Mesendoderm (in vitro differentiated cells): Measurements from ENCODE around the gene BAHCC1.

Source experiments
- DNase-seq: peaks from one replicate; pipeline ENCODE4 v3.0.0; 2013
- H2AK5ac ChIP-seq: 2 replicates; pipeline ENCODE4 v1.6.1; 2013; ENCODE audit warnings: low read length, inconsistent platforms
- H2BK120ac ChIP-seq: 2 replicates; pipeline ENCODE4 v1.6.1; 2013; ENCODE audit warnings: low read depth, mild to moderate bottlenecking, low read length, moderate library complexity, mixed read lengths
- H2BK15ac ChIP-seq: replicated peaks from 2 replicates; pipeline ENCODE4 v1.6.1; 2013; ENCODE audit warnings: low read depth, mild to moderate bottlenecking, moderate library complexity
- H2BK5ac ChIP-seq: 2 replicates; pipeline ENCODE4 v1.6.1; 2013; ENCODE audit warnings: low read length, inconsistent platforms
- H3K18ac ChIP-seq: 2 replicates; pipeline ENCODE4 v1.6.1; 2013; ENCODE audit warnings: mild to moderate bottlenecking, low read length, mixed read lengths
- H3K23ac ChIP-seq: one replicate; pipeline ENCODE4 v1.6.1; 2013; ENCODE audit warnings: low read length
- H3K27ac ChIP-seq: 2 replicates; pipeline ENCODE4 v1.5.1; 2013; ENCODE audit warnings: low read depth, mild to moderate bottlenecking, inconsistent platforms, low read length, moderate library complexity
- H3K27me3 ChIP-seq: 2 replicates; pipeline ENCODE4 v1.6.1; 2013; ENCODE audit warnings: low read length, control low read depth, mild to moderate bottlenecking, inconsistent platforms; ENCODE audit not compliant: insufficient read depth, poor library complexity
- H3K36me3 ChIP-seq: 2 replicates; pipeline ENCODE4 v1.6.1; 2013; ENCODE audit warnings: low read length, inconsistent platforms; ENCODE audit not compliant: control insufficient read depth, insufficient read depth
- H3K4ac ChIP-seq: one replicate; pipeline ENCODE4 v1.6.1; 2013; ENCODE audit warnings: low read depth, mild to moderate bottlenecking, low read length, moderate library complexity
- H3K4me1 ChIP-seq: 2 replicates; pipeline ENCODE4 v1.6.1; 2013; ENCODE audit warnings: low read depth, low read length, inconsistent platforms; ENCODE audit not compliant: control insufficient read depth
- H3K4me2 ChIP-seq: 2 replicates; pipeline ENCODE4 v1.6.1; 2013; ENCODE audit warnings: low read length
- H3K4me3 ChIP-seq: 2 replicates; pipeline ENCODE4 v1.5.1; 2013; ENCODE audit warnings: mild to moderate bottlenecking, low read length
- H3K56ac ChIP-seq: one replicate; pipeline ENCODE4 v1.6.1; 2013; ENCODE audit warnings: low read length
- H3K79me1 ChIP-seq: 2 replicates; pipeline ENCODE4 v1.6.1; 2013; ENCODE audit warnings: low read length, inconsistent platforms
- H3K79me2 ChIP-seq: 2 replicates; pipeline ENCODE4 v1.6.1; 2013; ENCODE audit warnings: mild to moderate bottlenecking, low read length; ENCODE audit not compliant: control insufficient read depth, insufficient read depth
- H3K9ac ChIP-seq: 2 replicates; pipeline ENCODE4 v1.6.1; 2013; ENCODE audit warnings: low read length, inconsistent platforms
- H4K5ac ChIP-seq: one replicate; pipeline ENCODE4 v1.6.1; 2013; ENCODE audit warnings: low read length
- H4K8ac ChIP-seq: one replicate; pipeline ENCODE4 v1.6.1; 2013; ENCODE audit warnings: low read depth, mild to moderate bottlenecking, control low read depth, low read length, moderate library complexity
- WGBS: extraction: QIAGEN DNeasy Blood & Tissue Kit; methylation state at CpG from one replicate; pipeline ENCODE4 v1.1.7; 2013; ENCODE audit warnings: low lambda C conversion rate, missing lambda C conversion rate; ENCODE audit not compliant: insufficient coverage; ENCODE audit errors: extremely low coverage; 5-methylcytosine and 5-hydroxymethylcytosine counted together

The BAHCC1 gene

GRCh38 chr17:81419886-81420768 lies 24.9 kb downstream of the BAHCC1 start:
- H3K79me1 ChIP-seq, result peaks cover 12% of the 10 kb centered on the region
- peaks cover 2% of the 10 kb centered on the region for H3K79me2 ChIP-seq
- H3K4me2 ChIP-seq, result no peak overlapping the region
- WGBS, result no CpG with 5 or more reads among the region's 28 CpGs
- H3K18ac ChIP-seq, result no peak overlapping the region
- H3K27me3 ChIP-seq, result no peaks in the 10 kb centered on the region
- no peak for DNase-seq
- H2BK15ac ChIP-seq, result no peak overlapping the region
- peak overlapping the region; percentile 20 for H3K4ac ChIP-seq
- no peak overlapping the region for H2BK120ac ChIP-seq
- H3K4me1 ChIP-seq, result peaks cover 8% of the 10 kb centered on the region
- H3K36me3 ChIP-seq, result no peaks in the 10 kb centered on the region
- peak overlapping the region; percentile 51 for H3K9ac ChIP-seq
- H2BK5ac ChIP-seq, result no peak overlapping the region
- no peak overlapping the region for H3K23ac ChIP-seq
- no peak overlapping the region for H3K4me3 ChIP-seq
- no peak overlapping the region for H4K8ac ChIP-seq
- H4K5ac ChIP-seq, result no peak overlapping the region
- H3K56ac ChIP-seq, result peak overlapping the region; percentile 76
- no peak overlapping the region for H2AK5ac ChIP-seq
- peak overlapping the region; percentile 45 for H3K27ac ChIP-seq

GRCh38 chr17:81420769-81421462 lies 25.7 kb downstream of the BAHCC1 start:
- peaks cover 8% of the 10 kb centered on the region for H3K4me1 ChIP-seq
- WGBS, result no CpG with 5 or more reads among the region's 24 CpGs

DNA sequence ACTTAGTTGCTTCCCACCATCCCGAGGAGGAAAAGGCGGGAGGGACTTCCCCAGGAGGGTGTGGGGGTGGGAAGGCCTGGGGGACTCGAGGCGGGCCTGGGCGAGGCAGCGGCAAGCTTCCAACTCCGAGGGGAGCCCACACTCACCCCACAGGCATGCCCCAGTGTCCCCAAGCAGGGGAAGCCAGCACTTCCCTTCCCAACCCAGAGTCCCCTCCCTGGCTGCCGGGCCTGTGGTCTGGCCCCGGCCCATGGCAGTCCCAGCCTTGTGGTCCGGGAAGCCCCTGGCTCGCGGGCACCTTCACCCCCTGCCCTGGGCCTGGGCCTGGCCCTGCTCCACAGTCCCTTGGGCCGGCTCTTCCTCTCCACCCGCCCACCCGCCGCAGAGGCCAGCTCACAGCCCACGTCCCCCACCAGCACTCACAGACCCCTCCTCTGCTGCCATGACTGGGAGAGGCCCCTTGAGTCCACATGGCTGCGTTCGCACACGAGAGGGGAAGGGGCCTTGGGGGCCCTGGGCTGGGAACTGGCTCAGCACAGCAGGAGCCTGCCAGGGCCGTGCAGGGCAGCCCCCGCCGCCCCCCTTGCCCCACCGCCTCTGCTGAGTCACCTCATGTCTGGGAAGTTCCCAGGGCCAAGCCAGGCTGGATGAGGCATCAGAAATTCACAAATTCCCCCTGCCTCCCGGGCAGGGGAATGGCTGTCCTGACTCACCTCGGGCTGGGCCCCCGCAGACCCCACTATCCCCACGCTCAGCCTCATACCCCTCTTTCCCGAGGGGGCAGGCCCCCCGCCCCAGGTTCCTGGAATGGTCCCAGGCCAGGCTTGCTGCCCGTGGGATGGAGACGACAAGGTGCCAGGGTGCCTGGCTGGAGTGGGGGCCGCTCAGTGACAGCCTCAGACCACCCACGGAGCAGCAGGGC lies 27.8 kb downstream of the BAHCC1 start:
- no CpG with 5 or more reads among the region's 34 CpGs for WGBS
- no peak overlapping the region for H2BK5ac ChIP-seq
- no peaks in the 10 kb centered on the region for H3K27me3 ChIP-seq
- H4K5ac ChIP-seq, result no peak overlapping the region
- no peak overlapping the region for H3K4me2 ChIP-seq
- peaks cover 2% of the 10 kb centered on the region for H3K79me2 ChIP-seq
- H3K36me3 ChIP-seq, result no peaks in the 10 kb centered on the region
- H3K4me3 ChIP-seq, result no peak overlapping the region
- no peak overlapping the region for H4K8ac ChIP-seq
- H3K56ac ChIP-seq, result peak overlapping the region; percentile 81
- peaks cover 7% of the 10 kb centered on the region for H3K79me1 ChIP-seq
- peaks cover 8% of the 10 kb centered on the region for H3K4me1 ChIP-seq
- H3K27ac ChIP-seq, result peak overlapping the region; percentile 53
- H2BK15ac ChIP-seq, result peak overlapping the region; percentile 3
- peak; percentile 83 for DNase-seq
- peak overlapping the region; percentile 45 for H3K9ac ChIP-seq
- H3K18ac ChIP-seq, result peak overlapping the region; percentile 54
- H2BK120ac ChIP-seq, result peak overlapping the region; percentile 54
- H3K4ac ChIP-seq, result peak overlapping the region; percentile 62
- no peak overlapping the region for H3K23ac ChIP-seq
- peak overlapping the region; percentile 82 for H2AK5ac ChIP-seq

More at GRCh38 chr17:81420769-81421462, 25.7 kb downstream of the BAHCC1 start:
- no peak overlapping the region for H3K27ac ChIP-seq
- no peak overlapping the region for H3K18ac ChIP-seq
- H3K27me3 ChIP-seq, result no peaks in the 10 kb centered on the region
- no peak overlapping the region for H4K8ac ChIP-seq
- no peak overlapping the region for H4K5ac ChIP-seq
- H3K79me1 ChIP-seq, result peaks cover 10% of the 10 kb centered on the region
- H3K4me2 ChIP-seq, result no peak overlapping the region
- H3K23ac ChIP-seq, result no peak overlapping the region
- no peak overlapping the region for H2BK120ac ChIP-seq
- H2AK5ac ChIP-seq, result no peak overlapping the region
- no peak overlapping the region for H3K4me3 ChIP-seq
- DNase-seq, result no peak
- no peak overlapping the region for H3K56ac ChIP-seq
- no peak overlapping the region for H2BK15ac ChIP-seq
- no peaks in the 10 kb centered on the region for H3K36me3 ChIP-seq
- no peak overlapping the region for H2BK5ac ChIP-seq
- peaks cover 2% of the 10 kb centered on the region for H3K79me2 ChIP-seq
- H3K9ac ChIP-seq, result no peak overlapping the region
- no peak overlapping the region for H3K4ac ChIP-seq

DNA sequence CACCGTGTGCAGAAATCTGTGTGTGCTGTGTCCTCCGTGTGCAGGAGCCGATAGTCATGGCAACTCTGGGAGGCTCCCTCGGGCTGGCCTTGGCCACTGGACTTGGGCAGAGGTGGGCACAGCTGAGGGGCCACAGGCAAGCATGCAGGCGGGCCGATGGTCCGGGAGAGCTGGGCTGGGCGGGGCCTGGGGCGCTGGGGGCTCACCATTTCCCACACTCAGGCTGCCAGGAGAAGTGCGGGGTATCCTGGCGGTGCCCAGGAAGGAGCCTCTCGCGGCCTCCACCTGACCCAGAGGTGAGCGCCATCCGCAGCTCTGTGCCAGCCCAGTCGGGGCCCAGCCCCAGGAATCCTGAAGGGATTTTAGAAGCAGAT lies 28.4 kb downstream of the BAHCC1 start:
- H3K27ac ChIP-seq, result no peak overlapping the region
- H3K27me3 ChIP-seq, result no peaks in the 10 kb centered on the region
- H2BK15ac ChIP-seq, result peak overlapping the region; percentile 3
- H3K56ac ChIP-seq, result peak overlapping the region; percentile 74
- H3K23ac ChIP-seq, result no peak overlapping the region
- H2AK5ac ChIP-seq, result peak overlapping the region; percentile 82
- no peak overlapping the region for H3K9ac ChIP-seq
- peaks cover 8% of the 10 kb centered on the region for H3K4me1 ChIP-seq
- H3K79me2 ChIP-seq, result peaks cover 2% of the 10 kb centered on the region
- H3K4me2 ChIP-seq, result no peak overlapping the region
- H2BK120ac ChIP-seq, result peak overlapping the region; percentile 54
- H4K5ac ChIP-seq, result no peak overlapping the region
- no peak overlapping the region for H3K4me3 ChIP-seq
- H4K8ac ChIP-seq, result no peak overlapping the region
- H3K18ac ChIP-seq, result peak overlapping the region; percentile 16
- H3K36me3 ChIP-seq, result no peaks in the 10 kb centered on the region
- H2BK5ac ChIP-seq, result no peak overlapping the region
- H3K4ac ChIP-seq, result peak overlapping the region; percentile 57
- no peak for DNase-seq
- no CpG with 5 or more reads among the region's 16 CpGs for WGBS
- peaks cover 7% of the 10 kb centered on the region for H3K79me1 ChIP-seq

DNA sequence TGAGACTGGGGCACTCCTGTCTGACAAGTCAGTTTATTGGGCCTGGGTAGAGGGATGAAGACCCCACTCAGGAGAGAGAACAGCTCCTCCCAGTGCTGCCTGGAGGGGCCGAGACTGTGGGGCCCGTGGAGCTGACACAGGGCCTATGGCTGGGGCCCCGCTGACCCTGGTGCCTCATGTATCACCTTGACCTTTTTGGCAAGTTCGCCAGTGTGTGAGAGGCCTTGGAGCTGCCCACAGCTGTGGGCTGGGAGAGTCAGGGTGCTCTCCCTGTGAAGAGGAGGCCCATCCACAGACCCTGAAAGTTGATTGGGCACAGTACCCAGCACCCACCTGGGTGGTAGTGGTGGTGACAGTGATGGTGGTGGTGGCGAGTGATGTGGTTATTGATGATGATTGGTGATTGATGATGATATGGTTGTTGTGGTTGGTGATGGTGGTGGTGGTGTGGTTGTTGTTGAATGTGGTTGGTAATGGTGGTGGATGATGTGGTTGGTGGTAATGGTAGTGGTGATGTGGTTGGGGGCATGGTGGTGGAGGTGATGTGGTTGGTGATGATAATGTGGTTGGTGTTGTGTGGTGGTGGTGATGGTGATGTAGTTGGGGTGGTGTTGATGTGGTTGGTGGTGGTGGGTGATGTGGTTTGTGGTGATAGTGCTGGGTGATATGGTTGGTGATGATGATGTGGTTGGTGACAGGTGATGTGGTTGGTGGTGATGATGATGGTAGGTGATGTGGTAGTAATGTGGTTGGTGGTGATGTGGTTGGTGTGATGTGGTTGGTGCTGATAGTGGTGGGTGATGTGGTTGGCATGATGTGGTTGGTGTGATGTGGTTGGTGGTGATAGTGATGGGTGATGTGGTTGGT lies 29.1 kb downstream of the BAHCC1 start:
- Histone ChIP-seq H3K4me3 (no peak overlapping the region), H3K4ac (peak overlapping the region; percentile 57), H3K27me3 (no peaks in the 10 kb centered on the region), H3K18ac (no peak overlapping the region), H2BK120ac (no peak overlapping the region), H3K79me1 (peaks cover 6% of the 10 kb centered on the region), H2BK5ac (no peak overlapping the region), H3K27ac (no peak overlapping the region), H2AK5ac (no peak overlapping the region), H3K36me3 (no peaks in the 10 kb centered on the region), H3K79me2 (peaks cover 2% of the 10 kb centered on the region), H3K56ac (peak overlapping the region; percentile 15), H2BK15ac (no peak overlapping the region), H3K23ac (no peak overlapping the region), H3K4me2 (no peak overlapping the region), H4K8ac (no peak overlapping the region), H4K5ac (no peak overlapping the region), H3K9ac (no peak overlapping the region), H3K4me1 (peaks cover 6% of the 10 kb centered on the region)
- no CpG with 5 or more reads among the region's 5 CpGs for WGBS
- DNase-seq, result no peak
